SK-N-MC (cell line): Measurements from ENCODE around the gene HNRNPR.

ENCODE experiments used
- EZH2 ChIP-seq: fragments of 200-600 bp; sonication (generic); IDR thresholded peaks from one replicate; pipeline ENCODE4 v1.6.1; 2017; ENCODE audit warnings: antibody characterized with exemption
- FOXP2 ChIP-seq: optimal IDR thresholded peaks from 2 replicates; pipeline ENCODE3; 2011; ENCODE audit warnings: mild to moderate bottlenecking, moderate library complexity; ENCODE audit not compliant: insufficient read depth; ENCODE audit errors: extremely low read length, control extremely low read depth
- POLR2AphosphoS5 ChIP-seq: IDR thresholded peaks from 2 replicates; pipeline ENCODE4 v1.6.1; 2012; ENCODE audit warnings: mild to moderate bottlenecking, low read depth, low read length, borderline replicate concordance

- TF ChIP-seq EZH2 (no peak), POLR2AphosphoS5 (no peak), FOXP2 (no peak)
Observed at GRCh38 chr1:23288671-23289070, 55.4 kb downstream of the HNRNPR start.
